IMR-90 (cell line): ENCODE results near the gene CIDEA. TPM values are rescaled to one million over a fixed set of nuclear protein-coding genes. Genes with fewer than 3 reads are reported as not detected.

Experiments
- ATAC-seq: fragments of 200-7000 bp; cut with Tn5 transposase; 2 replicates; pipeline ENCODE4 v1.9.1; 2020; ENCODE audit warnings: low read depth, mild to moderate bottlenecking, moderate library complexity
- BruUV-seq: library from RNA; stranded (reverse); fragments of 400-500 nt; replicated peaks from 2 replicates; lab custom pipeline; 2021; lab: Mats Ljungman, UMichigan
- CTCF ChIA-PET: fragments of 300-600 bp; formaldehyde crosslinking; extraction: SDS; loops from one replicate; lab custom pipeline; 2021; ENCODE audit warnings: antibody characterized with exemption; lab: Yijun Ruan, JAX
- POLR2A ChIA-PET: fragments of 300-600 bp; sonication (Branson Sonifier 250); formaldehyde crosslinking; loops from one replicate; lab custom pipeline; 2022; ENCODE audit warnings: antibody characterized with exemption; ENCODE audit not compliant: unreplicated experiment; lab: Charles Lee
- DNase-seq: peaks from one replicate; pipeline ENCODE4 v3.0.0; 2013
- H2AFZ ChIP-seq: replicated peaks from 2 replicates; pipeline ENCODE3; 2013; ENCODE audit warnings: low read length, mild to moderate bottlenecking; ENCODE audit not compliant: poor library complexity
- H2AK5ac ChIP-seq: 2 replicates; pipeline ENCODE4 v1.6.1; 2013; ENCODE audit warnings: low read depth, low read length, inconsistent platforms
- H2AK9ac ChIP-seq: replicated peaks from 2 replicates; pipeline ENCODE3; 2013; ENCODE audit warnings: mild to moderate bottlenecking, low read depth, low read length, moderate library complexity; ENCODE audit not compliant: poor library complexity
- H2BK120ac ChIP-seq: 2 replicates; pipeline ENCODE4 v1.6.1; 2013; ENCODE audit warnings: low read depth, low read length, inconsistent platforms
- H2BK15ac ChIP-seq: 3 replicates; pipeline ENCODE4 v1.6.1; 2013; ENCODE audit warnings: low read depth, low read length, inconsistent platforms
- H2BK20ac ChIP-seq: 2 replicates; pipeline ENCODE4 v1.6.1; 2013; ENCODE audit warnings: low read depth, mild to moderate bottlenecking, inconsistent platforms, low read length, moderate library complexity
- H2BK5ac ChIP-seq: 2 replicates; pipeline ENCODE4 v1.6.1; 2013; ENCODE audit warnings: mild to moderate bottlenecking, low read depth, low read length, inconsistent platforms; ENCODE audit not compliant: poor library complexity, severe bottlenecking
- H3K14ac ChIP-seq: replicated peaks from 2 replicates; pipeline ENCODE4 v1.6.1; 2013; ENCODE audit warnings: low read depth, low read length, inconsistent platforms
- H3K18ac ChIP-seq: 2 replicates; pipeline ENCODE4 v1.6.1; 2013; ENCODE audit warnings: low read depth, low read length, control low read depth
- H3K23ac ChIP-seq: 2 replicates; pipeline ENCODE4 v1.6.1; 2013; ENCODE audit warnings: low read depth, low read length, inconsistent platforms
- H3K27ac ChIP-seq: 2 replicates; pipeline ENCODE4 v1.5.1; 2013; ENCODE audit warnings: mild to moderate bottlenecking, control low read depth, low read length; ENCODE audit not compliant: insufficient read depth
- H3K27me3 ChIP-seq: 2 replicates; pipeline ENCODE4 v1.6.1; 2013; ENCODE audit warnings: low read length; ENCODE audit not compliant: control insufficient read depth, insufficient read depth
- H3K36me3 ChIP-seq: 2 replicates; pipeline ENCODE4 v1.6.1; 2013; ENCODE audit warnings: low read length, mixed read lengths; ENCODE audit not compliant: control insufficient read depth, insufficient read depth
- H3K4ac ChIP-seq: 2 replicates; pipeline ENCODE4 v1.6.1; 2013; ENCODE audit warnings: low read depth, low read length, inconsistent platforms
- H3K4me1 ChIP-seq: 2 replicates; pipeline ENCODE4 v1.6.1; 2013; ENCODE audit warnings: low read length, mixed read lengths; ENCODE audit not compliant: control insufficient read depth, insufficient read depth
- H3K4me2 ChIP-seq: 2 replicates; pipeline ENCODE4 v1.6.1; 2013; ENCODE audit warnings: low read depth, mild to moderate bottlenecking, control low read depth, low read length, moderate library complexity
- H3K4me3 ChIP-seq: 2 replicates; pipeline ENCODE4 v1.5.1; 2013; ENCODE audit warnings: low read depth, mild to moderate bottlenecking, control low read depth, low read length, moderate library complexity; ENCODE audit not compliant: insufficient read depth
- H3K56ac ChIP-seq: 2 replicates; pipeline ENCODE4 v1.6.1; 2013; ENCODE audit warnings: low read length, inconsistent platforms; ENCODE audit not compliant: insufficient read depth; ENCODE audit errors: extremely low read depth
- H3K79me1 ChIP-seq, 2 experiments: 2 replicates each; pipeline ENCODE4 v1.6.1; 2013; ENCODE audit warnings: low read length in 2 of 2, inconsistent platforms in 1 of 2, low read depth in 1 of 2
- H3K9ac ChIP-seq: 2 replicates; pipeline ENCODE4 v1.6.1; 2013; ENCODE audit warnings: low read depth, low read length, control low read depth
- H3K9me1 ChIP-seq: 2 replicates; pipeline ENCODE4 v1.6.1; 2013; ENCODE audit warnings: low read length, inconsistent platforms; ENCODE audit not compliant: insufficient read depth
- H3K9me3 ChIP-seq: 2 replicates; pipeline ENCODE4 v1.6.1; 2013; ENCODE audit warnings: low read length; ENCODE audit not compliant: control insufficient read depth, insufficient read depth
- H4K20me1 ChIP-seq: 2 replicates; pipeline ENCODE4 v1.6.1; 2013; ENCODE audit warnings: low read length, inconsistent platforms; ENCODE audit not compliant: insufficient read depth
- H4K5ac ChIP-seq: 2 replicates; pipeline ENCODE4 v1.6.1; 2013; ENCODE audit warnings: mild to moderate bottlenecking, low read depth, low read length, control low read depth
- H4K8ac ChIP-seq, 2 experiments: 2 replicates each; pipeline ENCODE4 v1.6.1; 2013; ENCODE audit warnings: low read depth in 2 of 2, low read length in 2 of 2, control low read depth in 1 of 2, inconsistent platforms in 1 of 2
- H4K91ac ChIP-seq: 2 replicates; pipeline ENCODE4 v1.6.1; 2013; ENCODE audit warnings: low read depth, low read length, inconsistent platforms; ENCODE audit not compliant: insufficient read depth
- BHLHE40 ChIP-seq: fragments of 150-350 bp; IDR thresholded peaks from 2 replicates; pipeline ENCODE4 v1.6.1; 2016; ENCODE audit warnings: mild to moderate bottlenecking, low read depth, low read length
- CEBPB ChIP-seq: IDR thresholded peaks from 2 replicates; pipeline ENCODE4 v1.6.1; 2012; ENCODE audit warnings: low read depth, low read length, improper control_type of control experiment
- FOS ChIP-seq: fragments of 150-350 bp; IDR thresholded peaks from 2 replicates; pipeline ENCODE4 v1.6.1; 2016; ENCODE audit warnings: low read depth, low read length
- MAFK ChIP-seq: IDR thresholded peaks from 2 replicates; pipeline ENCODE4 v1.6.1; 2012; ENCODE audit warnings: low read depth, low read length, improper control_type of control experiment
- MAZ ChIP-seq: IDR thresholded peaks from 2 replicates; pipeline ENCODE4 v1.6.1; 2012; ENCODE audit warnings: low read depth, mild to moderate bottlenecking, low read length, improper control_type of control experiment, moderate library complexity, borderline replicate concordance
- MXI1 ChIP-seq: IDR thresholded peaks from 2 replicates; pipeline ENCODE4 v1.6.1; 2012; ENCODE audit warnings: low read depth, mild to moderate bottlenecking, low read length, moderate library complexity, borderline replicate concordance
- NFE2L2 ChIP-seq: fragments of 150-350 bp; IDR thresholded peaks from 2 replicates; pipeline ENCODE4 v1.6.1; 2016; ENCODE audit warnings: low read depth, mild to moderate bottlenecking, low read length
- POLR2A ChIP-seq: IDR thresholded peaks from 2 replicates; pipeline ENCODE4 v1.6.1; 2012; ENCODE audit warnings: mild to moderate bottlenecking, low read depth, low read length
- RAD21 ChIP-seq: IDR thresholded peaks from 2 replicates; pipeline ENCODE4 v1.6.1; 2012; ENCODE audit warnings: low read length, improper control_type of control experiment
- RCOR1 ChIP-seq: IDR thresholded peaks from 2 replicates; pipeline ENCODE4 v1.6.1; 2012; ENCODE audit warnings: mild to moderate bottlenecking, low read length, improper control_type of control experiment; ENCODE audit not compliant: insufficient replicate concordance
- WGBS, 2 experiments: methylation state at CpG; one replicate each; pipeline versions ENCODE4 v1.1.5 to v1.1.7; 2013; ENCODE audit warnings: missing lambda C conversion rate in 2 of 2; ENCODE audit not compliant: insufficient read length in 1 of 2; ENCODE audit errors: extremely low coverage in 2 of 2; 5-methylcytosine and 5-hydroxymethylcytosine counted together
- dilution Hi-C: fragments of 300-500 bp; cut with HindIII; formaldehyde crosslinking; loops from one replicate; pipeline ENCODE4 v1.14.3; 2018; ENCODE audit warnings: low sequenced_read_pairs; ENCODE audit not compliant: unreplicated experiment
- in situ Hi-C: fragments of 300-500 bp; cut with MboI; formaldehyde crosslinking; loops from 3 replicates; pipeline ENCODE4 v1.14.3; 2019; ENCODE audit warnings: low sequenced_read_pairs, inconsistent platforms, mixed read lengths
- intact Hi-C: fragments of 100-400 bp; cut with micrococcal nuclease; formaldehyde crosslinking; loops from 2 replicates; pipeline ENCODE4 v1.10.0; 2022
- polyA plus RNA-seq, 3 experiments: library from polyadenylated mRNA; depleted of rRNA; stranded (reverse); fragments of >200 nt; gene quantifications; 2 replicates each; pipeline ENCODE4 v1.2.3, GENCODE V29; 2012; ENCODE audit warnings: low replicate concordance in 1 of 3
- total RNA-seq: library from RNA; depleted of rRNA; stranded (reverse); fragments of >200 nt; gene quantifications from 2 replicates; pipeline ENCODE4 v1.2.3, GENCODE V29; 2012
- TF ChIP-seq, protein P1 (sequence below): fragments of 150-350 bp; IDR thresholded peaks from 2 replicates; pipeline ENCODE4 v1.6.1; 2016; ENCODE audit warnings: low read depth, mild to moderate bottlenecking, low read length, moderate library complexity, borderline replicate concordance

Gene CIDEA
- total and polyA plus RNA-seq, 2 of the 4 experiments (the other 2 are of a cell fraction): not detected

DNA sequence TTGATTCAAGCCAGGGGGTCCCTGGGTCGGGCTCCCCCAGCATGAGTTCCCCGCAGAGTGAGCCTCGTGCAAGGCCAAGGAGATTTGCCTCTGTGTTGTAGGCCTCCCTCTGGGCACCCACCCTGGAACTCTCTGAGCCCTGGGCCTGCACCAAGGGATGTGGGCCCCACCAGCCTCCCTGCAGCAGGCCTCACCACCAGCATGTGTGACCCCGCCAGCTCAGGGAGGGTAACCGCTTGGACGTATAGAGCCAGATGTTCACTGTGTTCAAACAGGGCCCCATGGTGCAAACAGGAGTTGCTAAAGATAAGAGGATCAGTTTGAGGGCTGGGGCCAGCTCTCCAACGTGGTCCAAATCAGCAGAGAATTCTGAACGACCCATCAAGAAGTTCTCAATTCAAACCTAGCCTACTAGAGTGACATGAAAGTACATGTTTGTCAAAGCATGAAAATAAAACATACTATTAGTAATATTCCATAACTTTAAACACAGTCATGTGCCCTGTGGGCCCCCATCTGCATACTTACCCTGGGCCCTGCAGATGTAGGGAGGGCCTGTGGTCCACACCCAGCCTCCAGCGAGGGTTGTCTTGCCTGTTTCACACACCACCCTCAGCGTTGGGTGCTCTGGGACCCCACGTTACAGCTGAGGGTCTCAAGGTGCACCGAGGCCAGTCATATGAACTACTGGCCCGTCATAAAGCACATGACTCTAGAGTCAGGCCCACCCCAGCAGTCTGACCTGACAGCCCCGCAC is 48.4 kb downstream of the CIDEA start:
- H3K4me3 ChIP-seq: no peak overlapping the region
- no peak overlapping the region for H2BK20ac ChIP-seq
- H3K4ac ChIP-seq: no peak overlapping the region
- no peak overlapping the region for H2BK5ac ChIP-seq
- H4K5ac ChIP-seq: no peak overlapping the region
- H2BK15ac ChIP-seq: no peak overlapping the region
- H3K79me1 ChIP-seq: peaks cover 14 to 33% of the 10 kb centered on the region in 2 experiments; a peak in 3 of 4 replicates
- H4K91ac ChIP-seq: no peak overlapping the region
- no peak overlapping the region for H3K4me2 ChIP-seq
- dilution Hi-C loops (no loop called here), in situ Hi-C loops (no loop called here), intact Hi-C loops (no loop called here)
- TF ChIP-seq FOS (no peak), RCOR1 (no peak), MAFK (no peak), RAD21 (no peak), MAZ (no peak), BHLHE40 (no peak), MXI1 (no peak), POLR2A (no peak), CEBPB (no peak), NFE2L2 (no peak)
- TF ChIP-seq, protein P1, sequence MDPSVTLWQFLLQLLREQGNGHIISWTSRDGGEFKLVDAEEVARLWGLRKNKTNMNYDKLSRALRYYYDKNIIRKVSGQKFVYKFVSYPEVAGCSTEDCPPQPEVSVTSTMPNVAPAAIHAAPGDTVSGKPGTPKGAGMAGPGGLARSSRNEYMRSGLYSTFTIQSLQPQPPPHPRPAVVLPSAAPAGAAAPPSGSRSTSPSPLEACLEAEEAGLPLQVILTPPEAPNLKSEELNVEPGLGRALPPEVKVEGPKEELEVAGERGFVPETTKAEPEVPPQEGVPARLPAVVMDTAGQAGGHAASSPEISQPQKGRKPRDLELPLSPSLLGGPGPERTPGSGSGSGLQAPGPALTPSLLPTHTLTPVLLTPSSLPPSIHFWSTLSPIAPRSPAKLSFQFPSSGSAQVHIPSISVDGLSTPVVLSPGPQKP: no peak
- no peak overlapping the region for H3K23ac ChIP-seq
- H3K27me3 ChIP-seq: no peaks in the 10 kb centered on the region
- no peaks in the 10 kb centered on the region; the same call in 1 of the 2 replicates for H4K20me1 ChIP-seq
- DNase-seq (no peak), ATAC-seq (no peak)
- H3K9ac ChIP-seq: no peak overlapping the region
- H2AK5ac ChIP-seq: no peak overlapping the region
- H3K18ac ChIP-seq: no peak overlapping the region
- no peak overlapping the region for H2AFZ ChIP-seq
- H3K9me3 ChIP-seq: peaks cover 3% of the 10 kb centered on the region
- POLR2A ChIA-PET: interaction anchor here (0.6 kb wide), 1 partner anchor 338 kb away, joined by 3 read pairs; no protein-coding TSS in a partner anchor
- H3K14ac ChIP-seq: no peak overlapping the region
- H4K8ac ChIP-seq: no peak overlapping the region
- no peak overlapping the region for H2BK120ac ChIP-seq
- no peaks in the 10 kb centered on the region for H3K36me3 ChIP-seq
- H3K27ac ChIP-seq: no peak overlapping the region
- H3K9me1 ChIP-seq: peaks cover 13% of the 10 kb centered on the region; the same call in 1 of the 2 replicates
- 81% methylated on average over 3 of the region's 14 CpGs; no CpG with 5 or more reads in 1 of the 2 experiments for WGBS, 2 experiments
- CTCF ChIA-PET: no interaction called here
- H3K56ac ChIP-seq: no peak overlapping the region
- BruUV-seq: no TSS peak
- H3K4me1 ChIP-seq: peaks cover 9% of the 10 kb centered on the region
- H2AK9ac ChIP-seq: peak overlapping the region; percentile 7
